OCI-LY1 (cell line): ENCODE results near the gene DHRS4L2.
A peak's percentile ranks its signal among the peaks of the same experiment; 100 is the strongest.
"Not testable (repeated sequence)": the region's sequence is repeated elsewhere in the genome, so short reads cannot be mapped to it uniquely, and the experiment has no call there.

Experiments used
- H2AFZ ChIP-seq: fragments of 200-600 bp; sonication (generic), shearing (Covaris generic); 2 replicates; pipeline ENCODE4 v1.6.0; 2014; ENCODE audit warnings: antibody characterized with exemption, mild to moderate bottlenecking, low read length
- H3F3A ChIP-seq: fragments of 200-600 bp; sonication (generic), shearing (Covaris generic); 2 replicates; pipeline ENCODE4 v1.6.0; 2014; ENCODE audit warnings: mild to moderate bottlenecking, antibody characterized with exemption, low read length, moderate library complexity; ENCODE audit not compliant: insufficient read depth
- H3K27ac ChIP-seq: fragments of 200-600 bp; sonication (generic); 2 replicates; pipeline ENCODE4 v1.5.1; 2014; ENCODE audit warnings: low read length, mixed run types, mild to moderate bottlenecking, low read depth; ENCODE audit not compliant: poor library complexity, severe bottlenecking
- H3K27me3 ChIP-seq: fragments of 200-600 bp; sonication (generic); 2 replicates; pipeline ENCODE4 v1.6.0; 2014; ENCODE audit warnings: antibody characterized with exemption, mild to moderate bottlenecking, low read length, moderate library complexity; ENCODE audit not compliant: insufficient read depth
- H3K36me3 ChIP-seq: fragments of 200-600 bp; sonication (generic); 2 replicates; pipeline ENCODE4 v1.6.1; 2014; ENCODE audit warnings: mild to moderate bottlenecking, antibody characterized with exemption, low read length, moderate library complexity, mixed read lengths; ENCODE audit not compliant: insufficient read depth
- H3K4me1 ChIP-seq: fragments of 200-600 bp; sonication (generic); 2 replicates; pipeline ENCODE4 v1.5.1; 2014; ENCODE audit warnings: mild to moderate bottlenecking, low read length, moderate library complexity; ENCODE audit not compliant: insufficient read depth, severe bottlenecking
- H3K4me2 ChIP-seq: fragments of 200-600 bp; sonication (generic), shearing (Covaris generic); 2 replicates; pipeline ENCODE4 v1.6.1; 2014; ENCODE audit warnings: low read length
- H3K4me3 ChIP-seq: fragments of 200-600 bp; sonication (generic); 2 replicates; pipeline ENCODE4 v1.5.1; 2014; ENCODE audit warnings: low read length, low read depth, mild to moderate bottlenecking, mixed read lengths; ENCODE audit not compliant: poor library complexity, severe bottlenecking
- H3K79me2 ChIP-seq: fragments of 200-600 bp; shearing (Covaris generic); 2 replicates; pipeline ENCODE4 v1.6.1; 2016; ENCODE audit warnings: mixed run types, low read length, mixed read lengths; ENCODE audit not compliant: insufficient read depth
- H3K9ac ChIP-seq: fragments of 200-600 bp; sonication (generic), shearing (Covaris generic); 2 replicates; pipeline ENCODE4 v1.6.1; 2014; ENCODE audit warnings: mild to moderate bottlenecking, low read length, mixed read lengths
- H3K9me2 ChIP-seq: fragments of 200-600 bp; sonication (generic), shearing (Covaris generic); 2 replicates; pipeline ENCODE4 v1.6.1; 2014; ENCODE audit warnings: low read depth, mild to moderate bottlenecking, low read length, mixed read lengths
- H3K9me3 ChIP-seq: fragments of 200-600 bp; shearing (Covaris generic); 2 replicates; pipeline ENCODE4 v1.6.1; 2014; ENCODE audit warnings: low read length, mixed read lengths
- H4K20me1 ChIP-seq: fragments of 200-600 bp; sonication (generic), shearing (Covaris generic); 2 replicates; pipeline ENCODE4 v1.6.0; 2016; ENCODE audit warnings: mild to moderate bottlenecking, low read length; ENCODE audit not compliant: insufficient read depth
- CTCF ChIP-seq: fragments of 200-600 bp; sonication (generic), shearing (Covaris generic); IDR thresholded peaks from 2 replicates; pipeline ENCODE4 v1.5.1; 2017; ENCODE audit warnings: mild to moderate bottlenecking, antibody characterized with exemption, low read length, moderate library complexity, mixed read lengths
- EZH2 ChIP-seq: fragments of 200-600 bp; sonication (generic), shearing (Covaris generic); IDR thresholded peaks from 2 replicates; pipeline ENCODE4 v1.8.0; 2017; ENCODE audit warnings: borderline replicate concordance, mixed run types, mild to moderate bottlenecking, antibody characterized with exemption, low read length, moderate library complexity, mixed read lengths

DHRS4L2 gene

GRCh38 chr14:24011051-24011450, 22.3 kb downstream of the DHRS4L2 start:
- Histone ChIP-seq H3K9me2 (no peaks in the 10 kb centered on the region), H3K4me1 (peaks cover 30% of the 10 kb centered on the region), H4K20me1 (no peaks in the 10 kb centered on the region), H3K27me3 (no peaks in the 10 kb centered on the region), H3F3A (no peaks in the 10 kb centered on the region; the same call in 1 of the 2 replicates), H3K4me3 (no peak overlapping the region), H3K36me3 (no peaks in the 10 kb centered on the region), H3K27ac (no peak overlapping the region), H3K9me3 (no peaks in the 10 kb centered on the region), H3K79me2 (no peaks in the 10 kb centered on the region), H3K4me2 (peak overlapping the region; percentile 47; the same call in 1 of the 2 replicates), H3K9ac (peak overlapping the region; percentile 23; the same call in 1 of the 2 replicates), H2AFZ (no peak overlapping the region)
- TF ChIP-seq CTCF: no peak
- TF ChIP-seq EZH2: no peak

GRCh38 chr14:24012726-24013273, 24.1 kb downstream of the DHRS4L2 start:
- not testable (repeated sequence) for H3K9me2 ChIP-seq, H3K27ac ChIP-seq, H3K9ac ChIP-seq, H3F3A ChIP-seq, H3K27me3 ChIP-seq, H3K79me2 ChIP-seq, H3K9me3 ChIP-seq, H3K4me3 ChIP-seq, H2AFZ ChIP-seq, H4K20me1 ChIP-seq, H3K36me3 ChIP-seq, H3K4me2 ChIP-seq
- peaks cover 22% of the 10 kb centered on the region for H3K4me1 ChIP-seq

GRCh38 chr14:24013654-24014514, 25.2 kb downstream of the DHRS4L2 start:
- Histone ChIP-seq H3K4me3 (no peak overlapping the region), H4K20me1 (no peaks in the 10 kb centered on the region), H3K27me3 (no peaks in the 10 kb centered on the region), H3K27ac (no peak overlapping the region), H3K79me2 (no peaks in the 10 kb centered on the region), H3K9me3 (no peaks in the 10 kb centered on the region), H2AFZ (no peak overlapping the region), H3K9ac (no peak overlapping the region), H3K9me2 (no peaks in the 10 kb centered on the region), H3K4me1 (peaks cover 18% of the 10 kb centered on the region), H3K4me2 (no peak overlapping the region), H3F3A (no peaks in the 10 kb centered on the region), H3K36me3 (no peaks in the 10 kb centered on the region)
- TF ChIP-seq CTCF (peak; percentile 77), EZH2 (no peak)

GRCh38 chr14:24015745-24016144, 27.0 kb downstream of the DHRS4L2 start:
- H3K27me3 ChIP-seq, H3K9me2 ChIP-seq, H3K36me3 ChIP-seq, H3K9ac ChIP-seq, H3K79me2 ChIP-seq, H3K9me3 ChIP-seq, H3F3A ChIP-seq, H3K27ac ChIP-seq, H3K4me3 ChIP-seq, H4K20me1 ChIP-seq, H2AFZ ChIP-seq, H3K4me1 ChIP-seq, H3K4me2 ChIP-seq: not testable (repeated sequence)

- not testable (repeated sequence) for H3K4me1 ChIP-seq, H3K4me2 ChIP-seq, H3K9ac ChIP-seq, H2AFZ ChIP-seq, H3K9me3 ChIP-seq, H3K27ac ChIP-seq, H3K79me2 ChIP-seq, H3K27me3 ChIP-seq, H3K9me2 ChIP-seq, H3F3A ChIP-seq, H3K4me3 ChIP-seq, H3K36me3 ChIP-seq, H4K20me1 ChIP-seq
These were observed 30.2 kb downstream of the DHRS4L2 start for GRCh38 chr14:24018978-24019377.

GRCh38 chr14:24019944-24020343, 31.2 kb downstream of the DHRS4L2 start:
- not testable (repeated sequence) for H3K9ac ChIP-seq, H3F3A ChIP-seq, H3K27me3 ChIP-seq, H3K9me3 ChIP-seq, H3K79me2 ChIP-seq, H3K27ac ChIP-seq, H3K4me1 ChIP-seq, H3K4me3 ChIP-seq, H3K36me3 ChIP-seq, H3K4me2 ChIP-seq, H3K9me2 ChIP-seq, H4K20me1 ChIP-seq, H2AFZ ChIP-seq
